HUDEP-2 (cell line): Measurements from ENCODE around the gene OTOP2.

Source experiments
- DNase-seq, 76 experiments: peaks; one replicate each; lab custom pipeline; 2025; ENCODE audit not compliant: unreplicated experiment in 76 of 76; lab: John Stamatoyannopoulos, UW

The OTOP2 gene

DNA sequence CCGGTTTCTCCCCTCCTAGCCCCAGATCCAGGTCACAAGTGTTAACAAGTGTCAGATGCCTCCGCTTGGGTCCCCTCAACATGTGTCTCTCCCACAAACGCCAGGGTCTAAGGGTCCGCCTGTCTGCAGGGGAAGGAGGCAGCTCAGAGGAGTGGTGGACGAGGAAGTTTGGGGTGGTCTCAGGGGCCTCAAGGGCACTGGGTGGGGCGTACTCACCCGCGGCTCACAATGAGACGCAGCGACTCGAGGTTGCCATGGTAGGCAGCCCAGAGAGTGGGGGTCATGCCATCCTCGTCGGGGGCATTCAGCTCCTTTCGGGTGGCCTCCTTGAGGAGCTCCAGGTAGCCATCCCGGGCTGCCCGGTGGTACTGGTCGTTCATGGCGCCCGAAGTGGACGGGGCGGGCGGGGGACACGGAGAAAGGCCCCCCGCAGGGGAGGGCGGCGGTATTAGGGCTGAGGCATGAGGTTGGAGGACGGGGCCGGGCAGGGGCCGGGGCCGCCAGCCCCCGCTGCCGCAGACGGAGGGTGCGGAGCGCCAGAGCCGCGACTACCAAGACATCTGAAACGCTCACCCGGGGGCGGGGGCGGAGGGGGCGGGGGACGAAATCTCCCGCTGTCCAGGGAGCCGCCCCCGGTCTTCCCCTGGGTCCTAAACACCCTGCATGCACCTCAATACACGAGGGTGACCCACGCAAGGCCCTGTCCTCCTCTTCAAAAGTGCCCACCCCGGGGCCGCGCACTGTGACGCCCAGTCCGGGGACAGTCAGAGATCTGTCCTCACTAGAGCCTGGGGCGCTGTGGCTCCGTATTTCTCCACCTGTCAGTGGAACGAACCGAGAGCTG, 1.2 kb upstream of the OTOP2 start, which contains the start of gene USH1G:
Gene USH1G, minus strand, starts transcription at position 562 of the 844 bp plus-strand sequence. Its CDS starts 182 bp downstream, at position 380.
- DNase-seq, result peak in 11 of 76 experiments; percentile 14 to 54 (median 37)

- peak in 56 of 76 experiments; percentile 10 to 75 (median 53) for DNase-seq
Observed at GRCh38 chr17:74923538-74924249, 379 bp upstream of the OTOP2 start.

DNA sequence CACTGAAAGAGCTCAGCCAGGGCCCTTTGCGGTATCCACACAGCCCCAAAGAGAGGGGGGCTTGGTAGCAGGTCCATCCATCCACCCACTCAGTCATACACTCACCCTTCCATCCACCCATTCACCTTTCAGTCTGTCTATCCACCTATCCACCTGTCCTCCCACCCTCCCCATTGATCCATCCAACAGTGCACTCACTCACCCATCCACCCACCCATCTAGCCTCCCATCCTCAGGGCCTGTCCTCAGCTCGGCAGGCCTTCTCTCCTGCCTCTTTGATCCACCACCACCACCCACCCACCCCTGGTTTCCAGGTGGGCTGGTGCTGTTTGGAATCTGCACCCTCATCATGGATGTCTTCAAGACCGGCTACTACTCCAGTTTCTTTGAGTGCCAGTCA, 1.2 kb downstream of the OTOP2 start:
- DNase-seq, result no peak

- DNase-seq, result no peak
Observed at GRCh38 chr17:74928786-74929185, 4.7 kb downstream of the OTOP2 start.

- peak in 1 of 76 experiments; percentile 24 for DNase-seq
Observed at GRCh38 chr17:74930535-74931036, 6.5 kb downstream of the OTOP2 start.

DNA sequence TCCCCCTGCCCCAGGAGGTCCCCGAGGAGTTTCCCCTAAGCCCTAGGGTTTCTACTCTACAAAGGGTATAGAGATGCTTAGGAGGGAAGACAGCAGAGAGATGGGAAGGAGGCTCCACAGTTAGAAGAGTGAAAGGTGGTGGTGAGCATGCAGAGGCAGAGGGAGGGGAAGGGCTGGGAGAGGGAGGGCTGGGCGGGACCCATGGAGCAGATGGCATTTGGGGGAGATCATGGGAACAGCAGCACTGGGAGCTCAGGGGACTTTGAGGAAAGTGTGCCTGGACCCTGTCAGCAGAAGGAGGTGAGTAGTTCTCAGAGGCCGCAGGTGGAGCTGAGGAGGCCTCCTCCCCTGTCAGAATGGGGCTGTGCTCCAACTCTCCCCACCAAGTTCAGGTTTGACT, 11.0 kb downstream of the OTOP2 start:
- no peak for DNase-seq

DNA sequence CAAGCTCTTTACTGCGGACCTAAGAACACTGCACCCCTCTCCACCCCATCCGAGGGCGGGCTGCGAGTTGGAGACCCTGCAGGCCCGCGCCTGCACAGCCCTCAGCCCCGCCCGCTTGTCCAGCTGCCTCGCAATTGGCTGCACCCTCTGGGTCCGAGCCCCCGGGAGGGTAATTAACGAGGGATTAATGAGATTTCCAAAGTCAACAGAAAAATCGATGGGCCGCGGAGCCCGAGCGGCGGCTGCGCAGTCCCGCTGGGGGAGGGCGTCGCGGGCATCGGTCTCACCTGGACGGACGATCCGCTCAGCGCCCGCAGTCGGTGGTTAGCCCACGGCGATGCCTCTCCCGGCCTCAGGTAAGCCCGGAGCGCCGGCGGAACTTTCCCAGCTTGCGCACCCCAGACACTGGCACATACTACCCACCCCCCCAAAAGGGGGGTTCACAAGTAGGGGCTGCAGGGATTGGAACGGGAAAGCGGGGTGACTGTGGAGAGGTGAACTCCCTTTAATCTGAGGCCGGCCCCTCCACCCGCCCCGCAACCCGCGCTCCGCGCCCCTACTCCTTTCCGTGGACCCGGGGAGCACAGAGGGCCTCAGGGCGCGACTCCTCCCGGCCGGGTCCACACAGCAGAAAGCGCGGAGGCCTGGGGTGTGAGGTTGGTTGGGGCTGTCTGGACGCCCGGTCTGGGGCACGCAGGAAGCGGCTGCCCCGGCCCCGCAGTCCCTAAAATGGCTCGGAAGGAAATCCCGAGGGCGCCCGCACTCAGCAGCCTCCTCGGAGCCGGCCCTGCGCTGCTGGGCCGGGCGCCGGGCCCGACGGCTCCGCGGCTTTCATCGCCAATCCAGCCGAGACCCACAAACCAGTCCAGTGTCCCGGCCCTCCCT, 11.8 kb downstream of the OTOP2 start, which contains the start of gene OTOP3:
Gene OTOP3, plus strand, starts transcription at position 314 of the 885 bp plus-strand sequence. Its CDS starts 24 bp downstream, at position 338.
- DNase-seq, result no peak

DNA sequence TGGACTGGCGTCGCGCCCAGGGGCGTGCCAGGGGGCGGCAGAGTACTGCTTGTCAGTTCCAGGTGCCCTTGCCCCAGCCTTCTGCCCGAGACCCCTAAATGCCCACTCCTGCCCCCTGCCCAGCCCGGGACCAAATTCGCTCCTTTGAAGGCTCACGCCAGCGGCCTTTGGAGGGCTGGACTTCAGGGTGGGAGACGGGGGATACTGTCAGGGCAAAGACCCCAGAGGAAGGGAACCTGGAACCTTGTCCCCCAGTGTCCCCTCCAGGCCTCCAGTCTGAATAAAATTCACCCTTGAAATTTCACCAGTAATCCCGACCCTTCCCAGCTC, 12.4 kb downstream of the OTOP2 start:
- DNase-seq, result no peak

- no peak for DNase-seq
Observed at GRCh38 chr17:74937064-74938051, 13.3 kb downstream of the OTOP2 start.

DNA sequence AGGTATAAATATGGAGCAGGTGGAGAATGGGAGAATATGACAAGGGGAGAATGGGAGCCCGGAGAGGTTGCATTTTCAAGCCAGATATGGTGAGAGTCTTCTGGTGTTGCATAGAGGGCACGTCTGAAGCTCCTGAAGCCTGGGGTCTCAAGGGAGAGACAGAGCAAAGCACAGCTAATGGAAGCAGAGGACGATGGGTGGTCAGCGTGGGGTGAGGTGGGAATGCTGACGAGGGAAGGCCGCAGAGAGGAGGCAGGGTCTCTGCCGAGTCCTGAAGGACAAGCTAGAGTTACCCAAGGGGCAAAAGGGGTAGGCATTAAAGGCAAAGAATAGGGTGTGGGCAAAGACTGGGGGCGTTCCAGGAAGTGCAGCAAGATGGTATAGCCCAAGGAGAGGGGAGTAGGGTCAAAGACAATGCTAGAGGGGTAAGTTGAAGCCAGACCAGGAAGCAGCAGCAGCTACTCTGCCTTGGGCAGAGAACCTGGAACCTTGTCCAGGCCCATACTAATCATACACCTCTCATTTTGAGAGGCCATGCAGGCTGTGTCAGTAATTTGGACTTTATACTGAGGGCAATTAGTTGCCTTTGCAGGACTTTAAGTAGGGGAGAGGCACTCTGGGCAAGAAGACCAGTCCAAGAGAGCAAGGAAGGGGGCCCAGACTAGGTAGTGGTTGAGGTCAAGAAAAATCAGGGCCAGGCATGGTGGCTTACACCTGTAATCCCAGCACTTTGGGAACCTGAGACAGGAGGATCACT, 14.3 kb downstream of the OTOP2 start:
- DNase-seq, result no peak

DNA sequence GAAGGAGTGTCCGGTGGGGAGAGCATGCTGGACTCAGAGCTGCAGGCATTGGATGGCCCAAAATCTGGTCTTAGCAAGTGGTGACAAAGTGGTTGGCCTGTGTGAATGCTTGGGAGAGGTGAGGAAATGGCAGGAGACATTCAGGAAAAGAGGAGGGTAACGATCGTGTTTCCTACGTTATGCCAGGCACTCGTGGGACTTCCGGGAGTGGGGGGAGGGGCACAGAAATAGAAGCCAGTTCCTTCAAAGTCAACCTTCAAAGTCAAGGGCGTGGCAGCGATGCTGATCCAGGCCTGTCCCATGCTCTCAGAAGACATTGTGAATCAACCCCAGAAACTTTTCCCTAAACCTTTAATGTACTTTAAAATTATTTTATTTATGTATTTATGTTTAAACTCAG, 15.5 kb downstream of the OTOP2 start:
- DNase-seq, result no peak

DNA sequence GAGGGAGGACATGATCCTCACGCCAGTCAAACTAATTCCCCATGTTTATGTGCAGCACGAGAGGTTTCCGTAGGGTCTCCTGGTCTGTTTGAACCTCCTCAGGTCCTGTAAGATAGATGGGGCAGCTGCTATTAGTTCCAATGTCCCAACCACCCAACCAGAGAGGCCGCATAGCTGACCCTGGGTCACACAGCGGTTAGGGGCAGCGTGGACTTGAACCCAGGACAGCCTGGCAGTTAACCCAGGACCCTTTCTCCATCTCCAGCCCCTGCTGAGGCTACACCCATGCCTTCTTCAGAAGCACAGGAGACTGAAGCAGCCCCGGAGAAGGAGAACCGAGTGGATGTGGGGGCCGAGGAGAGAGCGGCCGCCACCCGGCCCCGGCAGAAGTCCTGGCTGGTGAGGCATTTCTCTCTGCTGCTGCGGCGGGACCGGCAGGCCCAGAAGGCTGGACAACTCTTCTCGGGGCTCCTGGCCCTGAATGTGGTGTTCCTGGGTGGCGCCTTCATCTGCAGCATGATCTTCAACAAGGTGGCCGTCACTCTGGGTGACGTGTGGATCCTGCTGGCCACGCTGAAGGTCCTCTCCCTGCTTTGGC, 17.2 kb downstream of the OTOP2 start:
- DNase-seq, result no peak

GRCh38 chr17:74943808-74944522, 19.9 kb downstream of the OTOP2 start:
- no peak for DNase-seq

DNA sequence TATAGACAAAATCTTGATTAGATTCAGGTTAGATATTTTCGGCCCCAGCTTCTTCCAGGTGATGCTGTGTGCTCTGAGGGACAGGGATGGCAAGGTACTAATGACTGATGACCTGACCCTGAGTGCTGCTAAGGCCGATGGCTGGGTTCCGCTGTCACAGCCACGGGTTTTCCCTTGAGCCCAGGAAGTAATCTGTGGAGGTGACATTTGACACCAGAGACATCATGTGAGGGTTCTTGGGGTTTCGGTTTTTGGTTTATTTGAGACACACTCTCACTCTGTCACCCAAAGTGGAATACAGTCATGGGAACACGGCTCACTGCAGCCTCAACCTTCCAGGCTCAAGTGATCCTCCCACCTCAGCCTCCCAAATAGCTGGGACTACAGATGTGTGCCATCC, 21.5 kb downstream of the OTOP2 start:
- no peak for DNase-seq

GRCh38 chr17:74946641-74947040, 22.6 kb downstream of the OTOP2 start:
- DNase-seq, result no peak

- no peak for DNase-seq
Observed at GRCh38 chr17:74947041-74947754, 23.1 kb downstream of the OTOP2 start.

DNA sequence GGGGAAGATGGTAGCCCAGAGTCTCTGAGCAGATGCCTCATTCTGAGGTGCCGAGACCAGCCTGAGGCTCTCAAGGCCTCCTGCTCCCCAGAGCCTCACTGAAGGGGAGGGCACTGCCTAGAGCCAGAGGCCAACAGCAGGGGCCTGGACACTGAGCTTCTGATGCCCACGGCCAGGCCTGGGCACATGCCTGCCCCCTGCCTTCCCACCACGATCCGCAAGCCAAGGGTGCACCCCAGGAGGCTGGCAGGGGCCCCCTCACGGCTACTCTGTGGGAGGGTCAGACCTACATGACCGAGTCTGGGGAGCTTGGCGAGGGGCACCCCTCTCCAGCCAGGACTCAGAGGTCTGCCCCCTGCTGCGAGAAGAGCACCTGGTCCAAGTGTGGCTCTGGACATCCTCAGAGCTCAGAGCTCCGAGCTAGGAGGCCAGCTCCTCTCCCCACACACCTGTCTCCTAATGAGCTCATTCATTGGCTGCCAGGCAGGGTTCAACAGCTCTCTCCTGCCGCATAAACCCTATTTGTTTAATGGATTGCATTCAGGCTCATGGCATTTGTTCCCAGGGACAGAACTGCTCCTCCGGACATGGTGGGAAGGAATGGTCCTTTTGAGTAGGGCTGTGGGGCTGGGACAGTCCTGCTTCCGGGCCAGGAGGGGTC, 25.5 kb downstream of the OTOP2 start:
- DNase-seq, result no peak
